ENCODE results near the gene CLSTN1. TPM values are rescaled to one million over a fixed set of nuclear protein-coding genes. Genes with fewer than 3 reads are reported as not detected.
A peak's percentile ranks its signal among the peaks of the same experiment; 100 is the strongest.
"Not testable (repeated sequence)": the region's sequence is repeated elsewhere in the genome, so short reads cannot be mapped to it uniquely, and the experiment has no call there.

CLSTN1 gene
- total RNA-seq, 1 donor from 2014 or later = 51.1 TPM

DNA sequence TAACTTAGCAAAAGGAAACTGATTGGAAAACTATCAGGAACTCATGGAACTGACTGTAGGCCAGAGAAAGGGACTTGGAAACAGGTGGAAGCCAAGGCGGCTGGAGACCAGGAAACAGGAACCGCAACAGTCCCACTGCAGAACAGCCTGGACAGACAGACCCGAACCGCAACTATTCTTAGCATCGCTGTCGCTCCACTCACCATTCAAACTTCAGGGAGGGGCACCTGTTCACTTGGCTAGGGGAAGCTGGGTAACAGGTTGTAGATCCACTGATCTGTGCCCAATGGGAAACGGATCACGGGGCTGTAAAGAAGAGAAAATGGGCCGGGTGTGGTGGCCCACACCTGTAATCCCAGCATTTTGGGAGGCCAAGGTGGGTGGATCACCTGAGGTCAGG, 61.9 kb downstream of the CLSTN1 start:
- no peaks in the 10 kb centered on the region for H3K27me3 ChIP-seq (ENCODE audit: control insufficient read depth in 3 of 3, insufficient read depth in 3 of 3, low read length in 3 of 3)
- H3K4me1 ChIP-seq (ENCODE audit: control insufficient read depth in 3 of 3, insufficient read depth in 3 of 3, low read length in 3 of 3) = peaks cover 0 to 9% (median 4%) of the 10 kb centered on the region in 3 donors
- H3K36me3 ChIP-seq (ENCODE audit: control insufficient read depth in 3 of 3, insufficient read depth in 3 of 3, low read length in 3 of 3) = peaks cover 0 to 4% (median 2%) of the 10 kb centered on the region in 3 donors
- H3K9me3 ChIP-seq (ENCODE audit: control insufficient read depth in 3 of 3, low read length in 3 of 3) = no peaks in the 10 kb centered on the region
- H3K4me3 ChIP-seq (ENCODE audit: low read length in 3 of 3) = no peak overlapping the region
- no peak overlapping the region for H3K27ac ChIP-seq (ENCODE audit: low read depth, low read length)
- no peak overlapping the region for H3K9ac ChIP-seq (ENCODE audit: low read depth in 1 of 3, low read length in 3 of 3)

DNA sequence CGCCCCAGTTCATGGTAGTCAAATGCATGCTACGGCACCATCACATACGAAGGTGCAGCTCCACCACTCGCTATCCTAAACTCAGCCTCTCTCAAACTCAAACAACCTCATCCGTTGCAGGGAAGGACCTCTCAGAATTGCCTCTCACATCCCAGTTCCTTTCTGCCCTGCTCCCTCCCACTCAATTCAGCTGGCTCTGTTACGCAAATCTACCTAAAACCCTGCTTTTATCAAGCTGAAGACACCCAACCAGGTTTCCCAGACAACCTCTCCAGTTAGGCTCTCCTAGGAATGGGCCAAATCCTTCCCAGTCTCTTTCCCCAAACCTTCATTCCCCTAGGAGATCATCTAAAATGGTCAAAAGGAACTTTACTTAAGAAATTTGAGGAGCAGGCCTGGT, 62.9 kb downstream of the CLSTN1 start:
- Histone ChIP-seq H3K36me3 (ENCODE audit: control insufficient read depth in 3 of 3, insufficient read depth in 3 of 3, low read length in 3 of 3) (peaks cover 0 to 4% (median 2%) of the 10 kb centered on the region in 3 donors), H3K9ac (ENCODE audit: low read depth in 1 of 3, low read length in 3 of 3) (no peak overlapping the region), H3K27me3 (ENCODE audit: control insufficient read depth in 3 of 3, insufficient read depth in 3 of 3, low read length in 3 of 3) (no peaks in the 10 kb centered on the region), H3K27ac (ENCODE audit: low read depth, low read length) (no peak overlapping the region), H3K9me3 (ENCODE audit: control insufficient read depth in 3 of 3, low read length in 3 of 3) (no peaks in the 10 kb centered on the region), H3K4me1 (ENCODE audit: control insufficient read depth in 3 of 3, insufficient read depth in 3 of 3, low read length in 3 of 3) (peaks cover 0 to 9% (median 4%) of the 10 kb centered on the region in 3 donors), H3K4me3 (ENCODE audit: low read length in 3 of 3) (no peak overlapping the region)

DNA sequence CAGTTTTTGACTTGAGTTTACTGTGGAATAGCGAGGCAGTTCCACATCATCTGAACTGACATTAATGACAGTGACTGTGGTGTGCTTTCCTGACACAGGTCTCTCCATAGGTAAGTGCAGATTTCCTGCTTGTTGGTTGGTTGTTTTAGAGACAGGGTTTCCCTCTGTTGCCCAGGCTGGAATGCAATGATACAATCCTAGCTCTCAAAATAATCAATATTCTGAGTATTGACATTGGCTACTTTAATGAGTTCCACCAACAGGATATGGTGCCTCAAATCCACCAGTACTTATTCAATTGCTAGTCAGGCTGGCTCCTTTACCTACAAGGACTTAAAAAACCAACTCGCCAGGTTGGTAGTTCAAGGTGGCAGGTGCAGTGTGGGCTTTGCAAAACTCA, 63.8 kb downstream of the CLSTN1 start:
- Histone ChIP-seq H3K4me3 (ENCODE audit: low read length in 3 of 3) (no peak overlapping the region), H3K9me3 (ENCODE audit: control insufficient read depth in 3 of 3, low read length in 3 of 3) (no peaks in the 10 kb centered on the region), H3K36me3 (ENCODE audit: control insufficient read depth in 3 of 3, insufficient read depth in 3 of 3, low read length in 3 of 3) (peaks cover 0 to 4% (median 2%) of the 10 kb centered on the region in 3 donors), H3K27ac (ENCODE audit: low read depth, low read length) (no peak overlapping the region), H3K4me1 (ENCODE audit: control insufficient read depth in 3 of 3, insufficient read depth in 3 of 3, low read length in 3 of 3) (peaks cover 0 to 9% (median 4%) of the 10 kb centered on the region in 3 donors), H3K27me3 (ENCODE audit: control insufficient read depth in 3 of 3, insufficient read depth in 3 of 3, low read length in 3 of 3) (no peaks in the 10 kb centered on the region), H3K9ac (ENCODE audit: low read depth in 1 of 3, low read length in 3 of 3) (no peak overlapping the region)

DNA sequence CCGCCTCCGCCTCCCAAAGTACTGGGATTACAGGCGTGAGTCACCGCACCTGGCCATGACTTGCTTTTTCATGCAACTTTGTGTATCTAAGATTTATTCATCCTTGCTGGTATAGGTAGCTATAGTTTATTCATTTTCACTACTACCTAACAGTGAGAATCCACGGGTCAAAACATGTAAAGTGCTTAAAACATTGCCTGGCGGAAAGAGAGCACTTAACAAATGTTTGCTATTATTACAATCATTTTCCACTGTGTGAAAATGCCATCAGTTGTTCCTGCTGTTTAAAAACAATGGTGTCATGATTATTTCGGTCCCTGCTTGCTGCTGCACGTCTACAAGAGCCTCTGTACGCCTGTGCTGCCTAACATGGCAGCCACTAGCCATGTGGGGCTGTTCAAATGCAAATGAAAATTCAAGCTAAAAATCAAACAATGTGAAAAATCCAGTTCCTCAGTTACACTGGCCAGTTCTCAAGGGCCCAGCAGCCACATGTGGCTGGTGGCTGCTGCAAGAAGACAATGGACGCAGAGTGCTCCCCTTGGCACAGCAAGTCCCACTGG, 65.1 kb downstream of the CLSTN1 start:
- Histone ChIP-seq H3K4me3 (ENCODE audit: low read length in 3 of 3) (no peak overlapping the region), H3K27me3 (ENCODE audit: control insufficient read depth in 3 of 3, insufficient read depth in 3 of 3, low read length in 3 of 3) (no peaks in the 10 kb centered on the region), H3K9ac (ENCODE audit: low read depth in 1 of 3, low read length in 3 of 3) (no peak overlapping the region), H3K36me3 (ENCODE audit: control insufficient read depth in 3 of 3, insufficient read depth in 3 of 3, low read length in 3 of 3) (peaks cover 0 to 4% (median 4%) of the 10 kb centered on the region in 3 donors), H3K9me3 (ENCODE audit: control insufficient read depth in 3 of 3, low read length in 3 of 3) (no peaks in the 10 kb centered on the region), H3K27ac (ENCODE audit: low read depth, low read length) (no peak overlapping the region), H3K4me1 (ENCODE audit: control insufficient read depth in 3 of 3, insufficient read depth in 3 of 3, low read length in 3 of 3) (peaks cover 0 to 9% (median 4%) of the 10 kb centered on the region in 3 donors)

DNA sequence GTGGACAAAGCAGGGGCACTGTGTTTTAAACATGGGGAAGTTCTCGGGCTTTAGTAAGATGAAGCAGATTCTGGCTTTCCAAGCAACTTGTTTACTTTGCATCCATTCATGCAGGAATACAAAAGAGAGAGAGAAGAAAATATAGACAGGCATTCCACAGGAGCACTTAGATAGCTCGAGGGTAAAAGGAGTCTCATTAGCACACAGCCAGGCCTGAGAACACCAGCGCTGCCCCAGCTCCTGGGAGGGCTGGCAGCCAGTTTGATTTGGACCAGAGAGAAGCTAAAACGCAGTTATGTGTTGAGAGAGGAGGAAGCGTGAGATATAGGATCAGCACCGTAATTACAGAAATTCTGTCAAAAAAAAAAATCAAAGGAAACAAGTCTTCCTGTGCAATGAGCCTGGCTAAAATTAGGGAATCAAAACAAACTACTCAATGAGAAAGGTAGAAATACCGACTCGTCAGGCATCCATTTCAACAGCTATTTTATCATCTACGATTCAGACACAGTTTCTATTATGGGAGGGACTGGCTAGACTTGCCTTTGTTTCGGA, 68.2 kb downstream of the CLSTN1 start:
- no peaks in the 10 kb centered on the region for H3K27me3 ChIP-seq (ENCODE audit: control insufficient read depth in 3 of 3, insufficient read depth in 3 of 3, low read length in 3 of 3)
- peaks cover 0 to 14% (median 4%) of the 10 kb centered on the region in 3 donors for H3K4me1 ChIP-seq (ENCODE audit: control insufficient read depth in 3 of 3, insufficient read depth in 3 of 3, low read length in 3 of 3)
- no peaks in the 10 kb centered on the region for H3K9me3 ChIP-seq (ENCODE audit: control insufficient read depth in 3 of 3, low read length in 3 of 3)
- H3K36me3 ChIP-seq (ENCODE audit: control insufficient read depth in 3 of 3, insufficient read depth in 3 of 3, low read length in 3 of 3) = peaks cover 8 to 18% (median 14%) of the 10 kb centered on the region in 3 donors
- H3K4me3 ChIP-seq (ENCODE audit: low read length in 3 of 3) = no peak overlapping the region
- no peak overlapping the region for H3K27ac ChIP-seq (ENCODE audit: low read depth, low read length)
- no peak overlapping the region for H3K9ac ChIP-seq (ENCODE audit: low read depth in 1 of 3, low read length in 3 of 3)

DNA sequence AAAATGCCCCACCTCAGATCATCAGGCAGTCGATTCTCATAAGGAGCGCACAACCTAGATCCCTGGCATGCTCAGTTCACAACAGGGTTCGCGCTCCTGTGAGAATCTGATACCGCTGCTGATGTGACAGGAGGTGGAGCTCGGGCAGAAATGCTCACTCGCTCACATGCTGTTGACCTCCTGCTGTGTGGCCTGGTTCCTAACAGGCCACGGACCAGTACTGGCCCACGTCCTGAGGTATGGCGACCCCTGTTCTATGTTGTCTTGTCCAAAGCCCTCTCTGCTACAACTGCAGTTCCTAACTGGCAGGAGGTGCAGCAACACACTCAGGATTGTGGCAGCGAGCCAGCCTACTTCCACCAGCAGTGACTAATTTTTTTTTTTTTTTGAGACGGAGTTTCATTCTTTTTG, 70.6 kb downstream of the CLSTN1 start:
- H3K36me3 ChIP-seq (ENCODE audit: control insufficient read depth in 3 of 3, insufficient read depth in 3 of 3, low read length in 3 of 3) = peaks cover 17 to 31% (median 28%) of the 10 kb centered on the region in 3 donors
- H3K4me1 ChIP-seq (ENCODE audit: control insufficient read depth in 3 of 3, insufficient read depth in 3 of 3, low read length in 3 of 3) = peaks cover 0 to 5% (median 0%) of the 10 kb centered on the region in 3 donors
- H3K9me3 ChIP-seq (ENCODE audit: control insufficient read depth in 3 of 3, low read length in 3 of 3) = no peaks in the 10 kb centered on the region
- no peak overlapping the region for H3K9ac ChIP-seq (ENCODE audit: low read depth in 1 of 3, low read length in 3 of 3)
- no peak overlapping the region for H3K4me3 ChIP-seq (ENCODE audit: low read length in 3 of 3)
- no peaks in the 10 kb centered on the region for H3K27me3 ChIP-seq (ENCODE audit: control insufficient read depth in 3 of 3, insufficient read depth in 3 of 3, low read length in 3 of 3)
- peak overlapping the region; percentile 25 for H3K27ac ChIP-seq (ENCODE audit: low read depth, low read length)

DNA sequence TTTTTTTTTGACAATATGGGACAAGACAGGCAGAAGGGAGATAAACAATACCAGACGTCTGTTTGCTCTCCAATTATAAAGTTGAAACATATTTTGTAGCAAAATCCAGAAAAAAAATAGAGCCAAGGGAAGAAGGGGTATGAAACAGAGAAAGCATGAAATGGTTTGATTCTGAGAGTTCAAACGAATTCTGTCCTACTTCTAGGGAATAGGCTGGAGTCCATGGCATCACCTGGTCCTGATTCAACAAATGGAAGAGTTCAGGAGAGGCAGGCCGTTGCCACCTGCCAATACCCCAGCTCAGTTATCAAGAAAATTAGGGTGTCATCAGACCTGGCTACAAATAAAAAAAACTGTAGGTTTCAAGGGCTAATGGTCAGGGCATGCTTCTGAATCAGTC, 71.8 kb downstream of the CLSTN1 start:
- Histone ChIP-seq H3K4me3 (ENCODE audit: low read length in 3 of 3) (no peak overlapping the region), H3K27me3 (ENCODE audit: control insufficient read depth in 3 of 3, insufficient read depth in 3 of 3, low read length in 3 of 3) (no peaks in the 10 kb centered on the region), H3K36me3 (ENCODE audit: control insufficient read depth in 3 of 3, insufficient read depth in 3 of 3, low read length in 3 of 3) (peaks cover 17 to 31% (median 28%) of the 10 kb centered on the region in 3 donors), H3K27ac (ENCODE audit: low read depth, low read length) (no peak overlapping the region), H3K4me1 (ENCODE audit: control insufficient read depth in 3 of 3, insufficient read depth in 3 of 3, low read length in 3 of 3) (peaks cover 0 to 5% (median 0%) of the 10 kb centered on the region in 3 donors), H3K9ac (ENCODE audit: low read depth in 1 of 3, low read length in 3 of 3) (no peak overlapping the region), H3K9me3 (ENCODE audit: control insufficient read depth in 3 of 3, low read length in 3 of 3) (no peaks in the 10 kb centered on the region)

DNA sequence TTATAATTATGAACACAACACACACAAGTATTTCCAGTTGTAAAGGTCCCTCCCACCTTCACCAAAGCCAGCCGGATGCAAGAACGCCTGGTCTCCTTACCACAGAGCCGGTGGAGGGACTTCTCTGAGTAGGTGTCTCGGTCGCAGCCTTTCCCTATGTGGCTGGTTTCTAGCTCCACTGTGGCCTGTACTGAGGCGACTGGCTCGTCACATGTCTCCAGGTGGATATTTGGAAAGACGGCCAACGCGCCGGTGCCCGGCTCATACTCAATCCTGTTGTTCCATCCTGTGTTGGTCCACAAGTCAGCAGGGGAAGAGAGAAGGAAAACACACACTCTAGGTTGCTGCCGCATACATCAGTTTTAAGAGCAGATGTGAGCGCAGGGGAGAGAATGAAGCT, 74.4 kb downstream of the CLSTN1 start:
- H3K27me3 ChIP-seq (ENCODE audit: control insufficient read depth in 3 of 3, insufficient read depth in 3 of 3, low read length in 3 of 3) = no peaks in the 10 kb centered on the region
- no peak overlapping the region for H3K27ac ChIP-seq (ENCODE audit: low read depth, low read length)
- H3K4me1 ChIP-seq (ENCODE audit: control insufficient read depth in 3 of 3, insufficient read depth in 3 of 3, low read length in 3 of 3) = peaks cover 0 to 5% (median 0%) of the 10 kb centered on the region in 3 donors
- no peak overlapping the region for H3K4me3 ChIP-seq (ENCODE audit: low read length in 3 of 3)
- H3K9me3 ChIP-seq (ENCODE audit: control insufficient read depth in 3 of 3, low read length in 3 of 3) = no peaks in the 10 kb centered on the region
- H3K36me3 ChIP-seq (ENCODE audit: control insufficient read depth in 3 of 3, insufficient read depth in 3 of 3, low read length in 3 of 3) = peaks cover 22 to 36% (median 29%) of the 10 kb centered on the region in 3 donors
- no peak overlapping the region for H3K9ac ChIP-seq (ENCODE audit: low read depth in 1 of 3, low read length in 3 of 3)

DNA sequence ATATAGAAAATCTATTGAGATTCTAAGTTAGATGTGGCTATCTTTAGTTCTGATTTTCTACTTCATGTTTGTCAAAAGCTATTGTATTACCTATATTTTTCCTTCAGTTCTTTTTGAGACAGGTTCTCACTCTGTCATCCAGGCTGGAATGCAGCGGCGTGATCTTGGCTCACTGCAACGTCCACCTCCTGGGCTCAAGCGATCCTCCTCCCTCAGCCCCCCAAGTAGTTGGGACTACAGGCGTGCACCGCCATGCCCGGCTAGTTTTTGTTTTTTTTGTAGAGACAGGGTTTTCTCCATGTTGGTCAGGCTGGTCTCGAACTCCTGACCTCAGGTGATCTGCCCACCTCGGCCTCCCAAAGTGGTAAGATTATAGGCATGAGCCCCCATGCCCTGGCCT, 75.4 kb downstream of the CLSTN1 start:
- H3K27ac ChIP-seq (ENCODE audit: low read depth, low read length); H3K4me1 ChIP-seq (ENCODE audit: control insufficient read depth in 3 of 3, insufficient read depth in 3 of 3, low read length in 3 of 3); H3K27me3 ChIP-seq (ENCODE audit: control insufficient read depth in 3 of 3, insufficient read depth in 3 of 3, low read length in 3 of 3); H3K9me3 ChIP-seq (ENCODE audit: control insufficient read depth in 3 of 3, low read length in 3 of 3); H3K4me3 ChIP-seq (ENCODE audit: low read length in 3 of 3); H3K9ac ChIP-seq (ENCODE audit: low read depth in 1 of 3, low read length in 3 of 3): not testable (repeated sequence)
- H3K36me3 ChIP-seq (ENCODE audit: control insufficient read depth in 3 of 3, insufficient read depth in 3 of 3, low read length in 3 of 3) = peaks cover 29 to 46% (median 35%) of the 10 kb centered on the region in 3 donors

DNA sequence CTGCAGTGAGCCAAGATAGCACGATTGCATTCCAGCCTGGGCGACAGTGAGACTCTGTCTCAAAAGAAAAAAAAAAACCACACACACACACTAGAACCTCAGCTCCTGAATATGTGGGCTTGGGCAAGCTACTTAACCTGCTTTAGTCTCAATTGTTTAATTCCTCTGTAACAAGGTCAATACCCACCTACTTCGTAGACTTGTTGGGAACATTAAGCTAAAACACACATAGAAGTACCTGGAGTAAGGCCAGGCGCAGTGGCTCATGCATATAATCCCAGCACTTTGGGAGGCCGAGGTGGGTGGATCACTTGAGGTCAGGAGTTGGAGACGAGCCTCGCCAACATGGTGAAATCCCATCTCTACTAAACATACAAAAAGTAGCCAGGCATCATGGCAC, 77.1 kb downstream of the CLSTN1 start:
- Histone ChIP-seq H3K36me3 (ENCODE audit: control insufficient read depth in 3 of 3, insufficient read depth in 3 of 3, low read length in 3 of 3) (peaks cover 28 to 42% (median 36%) of the 10 kb centered on the region in 3 donors), H3K4me1 (ENCODE audit: control insufficient read depth in 3 of 3, insufficient read depth in 3 of 3, low read length in 3 of 3) (no peaks in the 10 kb centered on the region), H3K9ac (ENCODE audit: low read depth in 1 of 3, low read length in 3 of 3) (no peak overlapping the region), H3K4me3 (ENCODE audit: low read length in 3 of 3) (no peak overlapping the region), H3K27me3 (ENCODE audit: control insufficient read depth in 3 of 3, insufficient read depth in 3 of 3, low read length in 3 of 3) (no peaks in the 10 kb centered on the region), H3K27ac (ENCODE audit: low read depth, low read length) (no peak overlapping the region), H3K9me3 (ENCODE audit: control insufficient read depth in 3 of 3, low read length in 3 of 3) (no peaks in the 10 kb centered on the region)
